ENCODE data around the gene PILRA.
"Not testable (repeated sequence)": the region's sequence is repeated elsewhere in the genome, so short reads cannot be mapped to it uniquely, and the experiment has no call there.

GRCh38 chr7:100438731-100439130, 65.4 kb downstream of the PILRA start:
- not testable (repeated sequence) for TF ChIP-seq TERF1 (CRISPR knock-in tag; IDR thresholded peaks at IDR 0.05); BCL3 (CRISPR knock-in tag; IDR thresholded peaks at IDR 0.05); SMAD3 (CRISPR knock-in tag; IDR thresholded peaks at IDR 0.05); CCAR2 (optimal IDR thresholded peaks at IDR 0.05; ENCODE audit: low read depth, low read length); ZNF644 (CRISPR knock-in tag; IDR thresholded peaks at IDR 0.05; ENCODE audit: low read depth); KDM1A (CRISPR knock-in tag; IDR thresholded peaks at IDR 0.05); SIX4 (CRISPR knock-in tag; IDR thresholded peaks at IDR 0.05); RFX5 (IDR thresholded peaks at IDR 0.05; ENCODE audit: low read depth, low read length); SRF (IDR thresholded peaks at IDR 0.05; ENCODE audit: low read depth, low read length); ZNF142 (CRISPR knock-in tag; IDR thresholded peaks at IDR 0.05); ETS1 (CRISPR knock-in tag; IDR thresholded peaks at IDR 0.05); ZMAT3 (CRISPR knock-in tag; conservative IDR thresholded peaks at IDR 0.05); GABPA (IDR thresholded peaks at IDR 0.05; ENCODE audit: low read depth, low read length); GABPA (CRISPR knock-in tag; IDR thresholded peaks at IDR 0.05; ENCODE audit: low read depth); ZSCAN31 (CRISPR knock-in tag; IDR thresholded peaks at IDR 0.05; ENCODE audit: low read depth)

Data from HepG2 (cell line).